ENCODE measurements around the gene OGA.
"Not testable (repeated sequence)": the region's sequence is repeated elsewhere in the genome, so short reads cannot be mapped to it uniquely, and the experiment has no call there.

The OGA gene

GRCh38 chr10:101797403-101798059 lies 20.7 kb downstream of the OGA start:
- no peak for DNase-seq (ENCODE audit: low read depth)

GRCh38 chr10:101793526-101793925 lies 24.7 kb downstream of the OGA start:
- no peak for DNase-seq (ENCODE audit: low read depth)

GRCh38 chr10:101789686-101790085 lies 28.6 kb downstream of the OGA start:
- DNase-seq (ENCODE audit: low read depth), result no peak

- DNase-seq (ENCODE audit: low read depth), result not testable (repeated sequence)
These were observed 29.0 kb downstream of the OGA start for GRCh38 chr10:101789231-101789630.

- DNase-seq (ENCODE audit: low read depth), result no peak
These were observed 32.4 kb downstream of the OGA start for GRCh38 chr10:101785801-101786200.

- no peak for DNase-seq (ENCODE audit: low read depth)
These were observed 33.7 kb downstream of the OGA start for GRCh38 chr10:101784558-101784957.

GRCh38 chr10:101783736-101784118 lies 34.5 kb downstream of the OGA start:
- DNase-seq (ENCODE audit: low read depth), result no peak

- peak; percentile 69 for DNase-seq (ENCODE audit: low read depth)
These were observed 35.2 kb downstream of the OGA start, which contains the start of gene NPM3 for GRCh38 chr10:101782811-101783735. Gene NPM3, minus strand, starts transcription at chr10:101783446. Its CDS starts 56 bp downstream, at chr10:101783390.

GRCh38 chr10:101781984-101782810 lies 36.0 kb downstream of the OGA start:
- no peak for DNase-seq (ENCODE audit: low read depth)

- no peak for DNase-seq (ENCODE audit: low read depth)
These were observed 36.6 kb downstream of the OGA start for GRCh38 chr10:101781655-101781983.

- peak; percentile 49 for DNase-seq (ENCODE audit: low read depth)
These were observed 37.2 kb downstream of the OGA start for GRCh38 chr10:101780818-101781654.

- DNase-seq (ENCODE audit: low read depth), result no peak
These were observed 37.9 kb downstream of the OGA start for GRCh38 chr10:101780187-101780817.

- peak; percentile 65 for DNase-seq (ENCODE audit: low read depth)
These were observed 38.6 kb downstream of the OGA start for GRCh38 chr10:101779544-101780186.

GRCh38 chr10:101778781-101779543 lies 39.3 kb downstream of the OGA start:
- no peak for DNase-seq (ENCODE audit: low read depth)

GRCh38 chr10:101778151-101778780 lies 40.0 kb downstream of the OGA start:
- DNase-seq (ENCODE audit: low read depth), result no peak

GRCh38 chr10:101777619-101778145 lies 40.6 kb downstream of the OGA start:
- no peak for DNase-seq (ENCODE audit: low read depth)

GRCh38 chr10:101776161-101776817 lies 42.0 kb downstream of the OGA start:
- no peak for DNase-seq (ENCODE audit: low read depth)

All from stimulated activated CD8-positive, alpha-beta memory T cell treated with anti-CD3 and anti-CD28 coated beads, Interleukin-12 subunit alpha, Interleukin-12 subunit beta, amount 100 ng/mL, for 4 hours (primary cell).